Left lobe of liver (tissue), 2 donors: ENCODE data around the gene PADI6. TPM values are rescaled to one million over a fixed set of nuclear protein-coding genes. Genes with fewer than 3 reads are reported as not detected.

Experiments
- ATAC-seq: fragments of 200-7000 bp; cut with Tn5 transposase; one replicate; pipeline ENCODE4 v1.9.1; 2020; ENCODE audit warnings: mild to moderate bottlenecking, moderate library complexity
- DNase-seq: peaks from one replicate; pipeline ENCODE4 v3.0.0-alpha.2; 2020; ENCODE audit warnings: low spot score
- total RNA-seq: library from RNA; stranded (reverse); gene quantifications from one replicate; pipeline ENCODE4 v1.2.1, GENCODE V29; 2021
- donor health status: DM: no; HTN: no; CAD: no; lungs with moderate emphysema.
- donor health status: DM: no; HTN: yes; CAD: no.

PADI6 gene
- total RNA-seq, 1 donor from 2014 or later: not detected

- ATAC-seq: no peak
- DNase-seq: no peak
These were observed 15.5 kb upstream of the PADI6 start for GRCh38 chr1:17356387-17357026.

- ATAC-seq (no peak), DNase-seq (no peak)
These were observed 13.4 kb upstream of the PADI6 start for GRCh38 chr1:17358557-17358956.

GRCh38 chr1:17359031-17359430 lies 13.0 kb upstream of the PADI6 start:
- DNase-seq (no peak), ATAC-seq (no peak)

DNA sequence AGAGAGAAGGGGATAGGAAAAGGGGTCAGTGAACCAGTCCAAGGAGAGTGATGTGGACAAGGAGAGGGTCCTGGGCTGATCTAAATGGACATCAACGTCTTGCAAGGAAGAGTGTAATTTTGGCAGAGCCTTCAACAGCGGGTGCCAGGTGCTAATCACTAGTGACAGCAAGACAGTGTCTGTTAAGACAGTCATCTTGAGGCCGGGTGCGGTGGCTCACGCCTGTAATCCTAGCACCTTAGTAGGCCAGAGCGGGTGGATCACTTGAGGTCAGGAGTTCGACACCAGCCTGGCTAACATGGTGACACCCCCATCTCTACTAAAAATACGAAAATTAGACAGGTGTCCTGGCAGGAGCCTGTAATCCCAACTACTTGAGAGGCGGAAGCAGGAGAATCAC lies 12.2 kb upstream of the PADI6 start:
- no peak for ATAC-seq
- DNase-seq: no peak

DNA sequence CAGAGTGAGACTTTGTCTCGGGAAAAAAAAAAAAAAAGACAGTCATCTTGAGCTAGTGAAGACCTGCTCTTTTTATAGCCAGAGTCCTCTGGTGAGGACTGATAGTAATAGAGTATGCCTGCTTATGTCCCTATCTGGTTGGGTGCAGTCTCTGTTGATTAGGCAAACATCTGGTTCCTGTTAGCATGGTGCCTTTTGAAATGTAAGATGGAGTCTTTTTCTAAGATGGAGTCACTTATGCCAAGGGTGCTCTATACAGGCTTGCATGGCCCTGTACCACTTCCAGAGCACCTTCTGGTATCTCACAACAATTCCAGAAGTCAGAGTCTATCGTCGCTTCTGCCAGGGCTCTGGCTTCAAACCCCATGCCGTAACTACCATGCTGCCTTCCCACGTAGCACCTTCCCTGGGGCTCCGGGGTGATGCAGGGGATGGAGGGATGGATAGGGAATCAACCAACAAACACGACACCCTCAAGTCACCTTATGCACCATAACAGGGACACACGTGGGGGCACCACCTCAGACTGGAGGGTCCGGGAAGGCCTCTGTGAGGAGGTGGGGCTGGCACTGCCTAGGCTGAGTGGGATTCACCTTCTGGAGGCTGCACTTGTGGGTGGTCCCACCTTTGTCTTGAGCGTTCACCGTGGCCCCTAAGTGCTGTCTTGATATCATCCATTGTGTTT lies 11.6 kb upstream of the PADI6 start:
- DNase-seq (no peak), ATAC-seq (no peak)

GRCh38 chr1:17361687-17362086 lies 10.3 kb upstream of the PADI6 start:
- DNase-seq: no peak
- ATAC-seq: no peak

- DNase-seq (no peak), ATAC-seq (no peak)
These were observed 8.6 kb upstream of the PADI6 start for GRCh38 chr1:17363351-17363750.

GRCh38 chr1:17363771-17364170 lies 8.2 kb upstream of the PADI6 start:
- no peak for ATAC-seq
- no peak for DNase-seq

DNA sequence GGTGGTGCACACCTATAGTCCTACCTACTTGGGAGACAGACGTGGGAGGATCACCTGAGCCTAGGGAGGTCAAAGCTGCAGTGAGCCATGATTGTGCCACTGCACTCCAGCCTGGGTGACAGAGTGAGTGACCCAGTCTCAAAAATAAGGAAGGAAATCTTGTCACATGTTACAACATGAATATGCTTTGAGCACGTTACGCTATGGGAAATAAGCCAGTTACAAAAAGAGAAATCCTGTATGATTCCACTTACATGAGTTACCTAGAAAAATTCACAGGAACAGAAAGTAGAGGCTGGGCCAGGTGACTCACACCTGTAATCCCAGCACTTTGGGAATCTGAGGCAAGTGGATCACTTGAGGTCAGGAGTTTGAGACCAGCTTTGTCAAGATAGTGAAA lies 6.7 kb upstream of the PADI6 start:
- ATAC-seq (no peak), DNase-seq (no peak)

GRCh38 chr1:17369466-17369865 lies 2.5 kb upstream of the PADI6 start:
- no peak for DNase-seq
- ATAC-seq: no peak

DNA sequence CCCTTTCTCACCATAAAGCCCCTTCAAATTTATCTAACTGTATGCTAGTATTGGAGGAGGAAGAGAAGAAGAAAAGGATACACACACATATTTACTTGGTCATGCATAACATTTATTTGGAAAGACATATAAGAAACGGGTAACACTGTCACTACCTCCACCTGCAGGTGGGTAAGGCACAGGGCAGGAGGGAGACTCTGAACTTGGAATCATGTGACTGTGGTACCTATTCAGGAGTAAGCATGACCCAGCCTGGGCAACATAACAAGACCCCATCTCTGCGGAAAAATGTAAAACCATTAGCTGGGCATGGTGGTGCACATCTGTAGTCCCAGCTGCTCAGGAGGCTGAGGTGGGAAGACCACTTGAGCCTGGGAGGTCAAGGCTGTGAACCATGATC lies 1.4 kb upstream of the PADI6 start:
- ATAC-seq: peak; percentile 39
- DNase-seq: no peak

DNA sequence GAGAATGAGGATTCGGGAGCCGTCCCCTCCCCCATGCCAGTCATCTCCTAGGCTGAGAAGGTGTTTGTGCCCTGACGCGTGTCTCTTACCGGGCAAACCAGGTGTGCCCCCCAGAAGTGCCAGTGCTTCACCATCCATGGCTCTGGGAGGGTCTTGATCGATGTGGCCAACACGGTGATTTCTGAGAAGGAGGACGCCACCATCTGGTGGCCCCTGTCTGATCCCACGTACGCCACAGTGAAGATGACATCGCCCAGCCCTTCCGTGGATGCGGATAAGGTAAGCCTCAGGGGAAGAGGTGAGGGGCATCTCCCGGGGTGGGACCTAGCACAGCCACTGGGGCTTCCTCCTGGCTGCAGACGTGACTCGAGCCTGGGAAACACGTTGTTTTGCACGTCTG lies 959 bp downstream of the PADI6 start:
- no peak for ATAC-seq
- no peak for DNase-seq

DNA sequence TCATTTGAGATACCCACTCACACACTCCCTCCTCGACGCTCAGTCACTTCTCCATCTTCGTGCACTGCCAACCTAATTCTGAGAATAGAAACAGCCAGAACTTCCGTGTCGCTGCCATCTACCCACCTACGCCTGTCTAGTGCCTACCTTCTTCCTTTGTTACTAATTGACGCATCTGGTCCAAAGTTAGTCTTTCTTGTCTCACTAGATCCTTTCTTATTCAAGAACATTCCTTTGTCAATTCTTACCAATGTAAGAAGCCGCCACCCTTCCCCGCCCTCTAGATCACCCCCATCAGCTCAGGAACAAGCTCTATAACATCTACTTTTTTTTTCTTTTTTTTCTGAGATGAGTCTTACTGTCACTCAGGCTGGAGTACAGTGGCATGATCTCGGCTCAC lies 3.7 kb downstream of the PADI6 start:
- no peak for DNase-seq
- ATAC-seq: no peak

DNA sequence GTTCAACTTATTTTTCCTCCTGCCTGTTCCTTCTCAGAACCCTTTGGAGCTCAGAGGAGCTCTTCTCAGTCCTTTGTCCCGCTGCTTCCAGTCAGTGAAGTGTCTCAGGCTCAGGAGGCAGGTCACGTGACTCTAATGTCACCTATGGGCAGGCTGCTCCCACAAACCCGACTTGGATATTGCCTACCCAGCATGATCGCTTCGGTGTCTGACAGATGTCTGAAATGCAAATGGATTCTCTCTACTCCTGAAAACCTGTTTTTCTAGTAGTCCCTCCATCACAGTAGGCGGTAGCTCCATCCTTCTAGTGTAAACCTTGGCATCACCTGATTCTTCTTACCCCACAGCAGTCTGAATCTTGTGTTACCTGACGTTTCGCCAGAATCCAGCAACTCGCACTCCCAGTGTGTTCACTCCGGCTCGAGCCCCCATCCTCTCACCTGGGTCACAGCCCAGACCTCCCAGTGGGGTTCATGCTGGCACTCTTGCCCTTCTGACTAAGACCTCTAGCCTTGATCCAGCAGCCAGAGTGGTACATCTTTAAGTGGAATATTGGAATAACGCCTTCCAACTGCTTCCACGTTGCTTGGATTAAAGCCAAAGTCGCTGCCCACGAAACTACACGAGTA lies 5.4 kb downstream of the PADI6 start:
- ATAC-seq (no peak), DNase-seq (no peak)

GRCh38 chr1:17381161-17381560 lies 9.2 kb downstream of the PADI6 start:
- no peak for ATAC-seq

GRCh38 chr1:17392199-17392740 lies 20.3 kb downstream of the PADI6 start:
- no peak for ATAC-seq
- no peak for DNase-seq

More at GRCh38 chr1:17381161-17381560, 9.2 kb downstream of the PADI6 start:
- no peak for DNase-seq

GRCh38 chr1:17393230-17393629 lies 21.2 kb downstream of the PADI6 start:
- ATAC-seq (no peak), DNase-seq (no peak)

DNA sequence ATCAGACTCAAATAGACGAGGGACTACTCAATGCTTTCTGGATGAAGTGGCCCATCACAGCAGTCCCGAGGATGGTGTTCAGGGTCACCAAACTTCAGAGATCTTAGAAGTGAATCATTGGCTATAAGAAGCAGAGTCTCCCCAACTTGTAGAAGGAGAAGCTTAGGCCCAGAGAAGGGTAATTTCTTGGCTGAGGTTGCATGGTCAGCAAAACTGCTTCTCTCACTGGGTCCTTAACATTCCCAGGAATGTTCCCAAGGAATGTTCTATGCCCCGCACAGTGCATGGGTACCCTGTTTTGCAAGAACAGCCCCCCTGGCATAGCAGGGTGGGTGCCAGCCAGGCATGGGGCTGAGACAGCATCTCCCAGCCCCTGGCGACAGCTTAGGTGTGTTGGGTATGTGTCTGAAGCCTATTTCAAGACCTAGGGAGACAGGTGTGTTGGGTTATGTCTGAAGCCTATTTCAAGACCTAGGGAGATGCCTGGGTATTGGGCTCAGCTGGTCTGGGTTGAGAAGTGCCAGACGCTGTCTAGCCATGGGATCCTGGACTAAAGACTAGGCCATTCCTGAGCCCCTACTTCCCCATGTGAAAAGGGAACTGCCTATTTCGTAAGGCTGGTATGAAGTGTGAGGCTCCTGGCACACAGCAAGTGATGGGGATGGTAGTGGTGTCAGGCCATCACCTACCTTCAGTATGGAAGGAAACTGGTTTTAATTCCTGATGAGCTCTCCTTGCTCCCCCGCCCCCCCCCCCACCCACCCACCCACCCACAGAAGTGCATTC lies 26.1 kb downstream of the PADI6 start:
- DNase-seq: no peak

GRCh38 chr1:17400725-17401341 lies 28.8 kb downstream of the PADI6 start:
- no peak for DNase-seq
- no peak for ATAC-seq

More for the DNA sequence above, 26.1 kb downstream of the PADI6 start:
- no peak for ATAC-seq

DNA sequence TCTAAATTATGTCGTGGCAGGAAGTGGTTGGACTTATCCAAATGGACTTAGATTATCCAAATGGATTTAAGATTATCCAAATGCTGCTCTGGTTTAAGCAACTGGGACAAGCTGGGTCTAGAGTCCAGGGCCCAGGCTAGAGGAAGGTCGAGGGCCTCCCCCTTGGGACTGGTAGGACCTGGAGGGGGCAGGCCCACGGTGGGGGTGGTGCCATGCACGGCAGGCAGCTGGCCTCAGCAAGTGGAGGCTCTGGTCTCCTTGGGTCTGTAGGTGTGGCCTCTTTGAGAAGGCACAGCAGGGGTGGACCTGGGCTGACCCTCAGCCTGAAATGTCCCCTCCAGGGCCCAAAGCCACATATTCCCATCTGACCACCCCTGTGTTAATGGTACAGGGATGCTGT lies 29.8 kb downstream of the PADI6 start:
- DNase-seq: no peak
- ATAC-seq: no peak

- ATAC-seq (no peak), DNase-seq (no peak)
These were observed 31.1 kb downstream of the PADI6 start for GRCh38 chr1:17403081-17403480.
